BLaER1 (cell line): ENCODE data around the gene KRTAP2-4.
"Not testable (repeated sequence)": the region's sequence is repeated elsewhere in the genome, so short reads cannot be mapped to it uniquely, and the experiment has no call there.

ENCODE experiments used
- H3K27ac ChIP-seq: shearing (Covaris generic); formaldehyde crosslinking; 2 replicates; pipeline ENCODE4 v1.8.1; 2022
- H3K27me3 ChIP-seq: shearing (Covaris generic); formaldehyde crosslinking; 2 replicates; pipeline ENCODE4 v1.8.1; 2022
- H3K36me3 ChIP-seq: shearing (Covaris generic); formaldehyde crosslinking; 2 replicates; pipeline ENCODE4 v1.8.1; 2022
- H3K4me1 ChIP-seq: shearing (Covaris generic); formaldehyde crosslinking; 2 replicates; pipeline ENCODE4 v1.8.1; 2022
- H3K4me2 ChIP-seq: shearing (Covaris generic); formaldehyde crosslinking; 2 replicates; pipeline ENCODE4 v1.8.1; 2022
- H3K4me3 ChIP-seq: shearing (Covaris generic); formaldehyde crosslinking; 2 replicates; pipeline ENCODE4 v1.8.1; 2022
- H3K9ac ChIP-seq: shearing (Covaris generic); formaldehyde crosslinking; 2 replicates; pipeline ENCODE4 v1.8.1; 2022
- H3K9me3 ChIP-seq: shearing (Covaris generic); formaldehyde crosslinking; 2 replicates; pipeline ENCODE4 v1.8.1; 2022
- H4K20me1 ChIP-seq: shearing (Covaris generic); formaldehyde crosslinking; 2 replicates; pipeline ENCODE4 v1.8.1; 2022
- Cebpa-rat ChIP-seq: shearing (Covaris generic); IDR thresholded peaks from 2 replicates; pipeline ENCODE4 v1.8.1; 2022

Gene KRTAP2-4

GRCh38 chr17:41098481-41098880 lies 32.8 kb upstream of the KRTAP2-4 start:
- no peaks in the 10 kb centered on the region for H4K20me1 ChIP-seq
- H3K4me3 ChIP-seq, result no peak overlapping the region
- H3K4me2 ChIP-seq, result no peak overlapping the region
- no peak overlapping the region for H3K27ac ChIP-seq
- no peaks in the 10 kb centered on the region for H3K27me3 ChIP-seq
- H3K9ac ChIP-seq, result no peak overlapping the region
- no peaks in the 10 kb centered on the region for H3K36me3 ChIP-seq
- H3K4me1 ChIP-seq, result peaks cover 13% of the 10 kb centered on the region
- no peak for TF ChIP-seq Cebpa-rat
- H3K9me3 ChIP-seq, result peaks cover 11% of the 10 kb centered on the region

GRCh38 chr17:41098042-41098441 lies 32.4 kb upstream of the KRTAP2-4 start, which contains the start of gene KRTAP4-8:
TSS of gene KRTAP4-8 (minus strand) at chr17:41098142. CDS start at chr17:41098084, 58 bp downstream.
- Histone ChIP-seq H3K4me1 (peaks cover 13% of the 10 kb centered on the region), H3K9me3 (peaks cover 15% of the 10 kb centered on the region), H3K36me3 (no peaks in the 10 kb centered on the region), H4K20me1 (no peaks in the 10 kb centered on the region), H3K4me2 (no peak within 1 kb of the TSS), H3K9ac (no peak within 1 kb of the TSS), H3K27ac (no peak within 1 kb of the TSS), H3K27me3 (no peaks in the 10 kb centered on the region), H3K4me3 (no peak within 1 kb of the TSS)
- no peak for TF ChIP-seq Cebpa-rat

- Histone ChIP-seq H3K4me2 (no peak overlapping the region), H3K27ac (no peak overlapping the region), H3K4me1 (peaks cover 9% of the 10 kb centered on the region), H3K9ac (no peak overlapping the region), H3K27me3 (no peaks in the 10 kb centered on the region), H3K9me3 (peaks cover 24% of the 10 kb centered on the region), H3K36me3 (no peaks in the 10 kb centered on the region), H4K20me1 (no peaks in the 10 kb centered on the region), H3K4me3 (no peak overlapping the region)
- no peak for TF ChIP-seq Cebpa-rat
These were observed 30.4 kb upstream of the KRTAP2-4 start for GRCh38 chr17:41096055-41096454.

GRCh38 chr17:41088760-41089352 lies 23.2 kb upstream of the KRTAP2-4 start:
- peaks cover 17% of the 10 kb centered on the region for H3K9me3 ChIP-seq
- H3K4me3 ChIP-seq, H4K20me1 ChIP-seq, H3K9ac ChIP-seq, H3K4me2 ChIP-seq, H3K27ac ChIP-seq, H3K36me3 ChIP-seq, H3K4me1 ChIP-seq, H3K27me3 ChIP-seq: not testable (repeated sequence)

GRCh38 chr17:41084100-41084856 lies 18.6 kb upstream of the KRTAP2-4 start, which contains the start of gene KRTAP4-7:
TSS of gene KRTAP4-7 (plus strand) at chr17:41084150. CDS start at chr17:41084207, 57 bp downstream.
- not testable (repeated sequence) for H3K27me3 ChIP-seq, H3K36me3 ChIP-seq, H3K4me2 ChIP-seq, H3K4me1 ChIP-seq, H3K4me3 ChIP-seq, H3K27ac ChIP-seq, H4K20me1 ChIP-seq, H3K9me3 ChIP-seq, H3K9ac ChIP-seq

- H3K27me3 ChIP-seq, H3K27ac ChIP-seq, H3K4me1 ChIP-seq, H4K20me1 ChIP-seq, H3K36me3 ChIP-seq, H3K9me3 ChIP-seq, H3K9ac ChIP-seq, H3K4me2 ChIP-seq, H3K4me3 ChIP-seq: not testable (repeated sequence)
These were observed 17.7 kb upstream of the KRTAP2-4 start for GRCh38 chr17:41083427-41083826.

- Histone ChIP-seq H3K4me1 (no peaks in the 10 kb centered on the region), H3K27me3 (no peaks in the 10 kb centered on the region), H3K9ac (no peak overlapping the region), H3K27ac (no peak overlapping the region), H3K4me2 (no peak overlapping the region), H4K20me1 (no peaks in the 10 kb centered on the region), H3K36me3 (no peaks in the 10 kb centered on the region), H3K4me3 (no peak overlapping the region), H3K9me3 (no peaks in the 10 kb centered on the region)
- no peak for TF ChIP-seq Cebpa-rat
These were observed 16.9 kb upstream of the KRTAP2-4 start for GRCh38 chr17:41082626-41083025.

- no peak for TF ChIP-seq Cebpa-rat
- no peak overlapping the region for H3K9ac ChIP-seq
- H3K27ac ChIP-seq, result no peak overlapping the region
- no peaks in the 10 kb centered on the region for H3K36me3 ChIP-seq
- no peaks in the 10 kb centered on the region for H4K20me1 ChIP-seq
- no peak overlapping the region for H3K4me3 ChIP-seq
- H3K4me2 ChIP-seq, result no peak overlapping the region
- H3K27me3 ChIP-seq, result no peaks in the 10 kb centered on the region
- H3K4me1 ChIP-seq, result no peaks in the 10 kb centered on the region
- no peaks in the 10 kb centered on the region for H3K9me3 ChIP-seq
These were observed 11.1 kb upstream of the KRTAP2-4 start for GRCh38 chr17:41076788-41077187.

GRCh38 chr17:41073676-41074075 lies 8.0 kb upstream of the KRTAP2-4 start:
- TF ChIP-seq Cebpa-rat, result no peak
- Histone ChIP-seq H3K36me3 (no peaks in the 10 kb centered on the region), H3K9me3 (no peaks in the 10 kb centered on the region), H3K4me3 (no peak overlapping the region), H3K9ac (no peak overlapping the region), H4K20me1 (no peaks in the 10 kb centered on the region), H3K4me1 (no peaks in the 10 kb centered on the region), H3K27ac (no peak overlapping the region), H3K27me3 (no peaks in the 10 kb centered on the region), H3K4me2 (no peak overlapping the region)

GRCh38 chr17:41071606-41072360 lies 6.1 kb upstream of the KRTAP2-4 start:
- no peak overlapping the region for H3K27ac ChIP-seq

More at GRCh38 chr17:41071606-41072360, 6.1 kb upstream of the KRTAP2-4 start:
- Histone ChIP-seq H3K4me2 (no peak overlapping the region), H3K9me3 (no peaks in the 10 kb centered on the region), H4K20me1 (no peaks in the 10 kb centered on the region), H3K4me3 (no peak overlapping the region), H3K27me3 (no peaks in the 10 kb centered on the region), H3K9ac (no peak overlapping the region), H3K36me3 (no peaks in the 10 kb centered on the region), H3K4me1 (no peaks in the 10 kb centered on the region)
- TF ChIP-seq Cebpa-rat, result no peak
